Measurements from ENCODE around the gene GNB1.
A peak's percentile ranks its signal among the peaks of the same experiment; 100 is the strongest.

Gene GNB1

DNA sequence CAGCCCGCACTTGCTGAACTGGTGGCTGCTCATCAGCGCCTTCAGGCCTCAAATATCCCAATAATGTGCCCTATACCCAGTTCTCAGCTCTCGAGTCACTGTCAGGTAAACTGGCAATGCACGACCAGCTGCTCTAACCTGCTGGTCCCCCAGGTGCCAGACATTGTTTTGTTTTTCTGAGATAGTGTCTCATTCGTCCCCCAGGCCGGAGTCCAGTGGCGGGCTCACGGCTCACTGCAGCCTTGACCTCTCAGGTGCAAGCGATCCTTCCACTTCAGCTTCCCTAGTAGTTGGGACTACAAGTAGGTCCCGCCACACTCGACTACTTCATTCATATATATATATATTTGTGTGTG is 111.6 kb downstream of the GNB1 start:
- no peak for DNase-seq

DNA sequence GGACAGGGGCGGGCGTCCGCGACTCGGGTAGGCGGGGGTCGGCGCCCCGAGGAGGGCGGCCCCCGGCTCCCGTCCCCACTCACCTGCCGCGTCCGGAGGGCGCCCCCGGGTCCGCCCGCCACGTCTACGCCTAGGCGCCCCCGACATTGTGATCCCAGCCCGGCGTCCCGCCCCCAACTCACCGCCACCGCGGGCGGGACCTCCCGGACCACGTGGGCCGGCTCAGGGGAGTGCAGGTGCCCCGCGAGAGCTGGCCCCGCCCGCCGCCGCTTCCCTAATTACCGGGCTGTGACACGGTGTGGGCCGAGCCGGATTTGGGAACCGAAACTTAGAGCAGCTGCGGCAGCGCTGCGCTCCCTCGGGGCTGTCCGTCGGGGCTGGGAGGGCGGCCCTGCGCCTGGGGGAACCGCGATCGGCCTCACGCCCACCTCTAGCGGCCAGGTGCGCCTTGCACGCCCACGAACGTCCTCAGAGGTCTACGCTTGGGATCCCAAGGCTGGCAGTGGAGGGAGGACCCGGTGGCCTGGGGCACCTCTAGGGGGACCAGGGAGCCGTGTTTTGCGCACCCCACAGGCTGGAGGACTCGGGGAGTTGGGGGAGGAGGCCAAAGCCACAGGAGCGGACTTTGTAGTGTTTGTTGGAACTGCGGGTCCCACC is 112.1 kb downstream of the GNB1 start:
- no peak for DNase-seq

DNA sequence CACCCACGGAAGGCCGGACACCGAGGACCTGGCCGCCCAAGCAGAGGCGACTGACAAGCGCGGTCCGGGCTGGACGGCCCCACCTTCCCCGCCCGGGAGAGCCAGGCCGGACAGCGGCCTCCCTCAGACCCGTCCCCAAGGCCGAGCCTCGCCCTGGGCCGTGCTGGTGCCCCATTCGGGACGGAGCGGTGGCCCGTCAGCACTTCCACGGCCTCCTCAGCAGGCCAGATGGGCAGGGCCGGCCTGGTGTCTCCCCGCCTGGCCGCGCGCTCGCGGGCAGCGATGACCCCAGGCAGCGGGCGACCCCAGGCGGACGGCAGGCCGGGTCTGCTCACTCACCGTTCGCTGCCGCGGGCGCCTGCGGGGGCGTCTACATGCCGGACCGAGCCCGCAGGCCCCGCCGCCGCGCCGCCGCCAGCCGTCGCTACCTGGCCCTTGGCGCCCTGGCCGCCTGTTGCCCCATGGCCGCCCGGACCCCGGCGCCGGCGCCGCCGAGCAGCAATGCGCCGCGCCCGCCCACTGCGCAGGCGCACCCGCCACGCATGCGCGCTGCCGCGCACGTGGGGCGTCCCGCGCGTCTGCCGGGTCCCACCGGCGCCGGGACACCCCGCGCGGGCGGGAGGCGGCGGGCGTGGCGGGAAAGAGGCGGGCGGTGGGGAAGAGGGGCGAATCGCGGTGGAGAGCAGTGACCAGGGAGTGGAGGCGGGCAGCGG is 112.8 kb downstream of the GNB1 start, which contains the start of gene NADK:
Gene NADK, minus strand, starts transcription at position 521 of the 713 bp plus-strand sequence. CDS start 13,064 bp downstream, outside the sequence.
- peak; percentile 46 for DNase-seq

DNA sequence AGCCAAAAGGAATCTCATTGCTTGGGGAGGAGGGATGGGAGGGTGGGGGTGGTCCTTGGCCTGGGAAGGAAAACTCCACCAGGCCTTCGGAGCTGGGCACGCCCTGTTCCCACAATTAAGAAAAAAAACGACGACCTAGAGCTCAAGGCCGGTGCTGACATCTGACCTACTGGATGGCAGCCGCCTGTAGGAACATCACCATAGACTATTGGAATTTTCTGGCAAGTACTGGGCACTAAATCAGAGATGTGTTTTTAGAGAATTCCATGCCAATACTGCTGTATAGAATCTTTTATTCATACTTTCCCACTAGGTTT is 113.3 kb downstream of the GNB1 start:
- DNase-seq, result no peak

DNA sequence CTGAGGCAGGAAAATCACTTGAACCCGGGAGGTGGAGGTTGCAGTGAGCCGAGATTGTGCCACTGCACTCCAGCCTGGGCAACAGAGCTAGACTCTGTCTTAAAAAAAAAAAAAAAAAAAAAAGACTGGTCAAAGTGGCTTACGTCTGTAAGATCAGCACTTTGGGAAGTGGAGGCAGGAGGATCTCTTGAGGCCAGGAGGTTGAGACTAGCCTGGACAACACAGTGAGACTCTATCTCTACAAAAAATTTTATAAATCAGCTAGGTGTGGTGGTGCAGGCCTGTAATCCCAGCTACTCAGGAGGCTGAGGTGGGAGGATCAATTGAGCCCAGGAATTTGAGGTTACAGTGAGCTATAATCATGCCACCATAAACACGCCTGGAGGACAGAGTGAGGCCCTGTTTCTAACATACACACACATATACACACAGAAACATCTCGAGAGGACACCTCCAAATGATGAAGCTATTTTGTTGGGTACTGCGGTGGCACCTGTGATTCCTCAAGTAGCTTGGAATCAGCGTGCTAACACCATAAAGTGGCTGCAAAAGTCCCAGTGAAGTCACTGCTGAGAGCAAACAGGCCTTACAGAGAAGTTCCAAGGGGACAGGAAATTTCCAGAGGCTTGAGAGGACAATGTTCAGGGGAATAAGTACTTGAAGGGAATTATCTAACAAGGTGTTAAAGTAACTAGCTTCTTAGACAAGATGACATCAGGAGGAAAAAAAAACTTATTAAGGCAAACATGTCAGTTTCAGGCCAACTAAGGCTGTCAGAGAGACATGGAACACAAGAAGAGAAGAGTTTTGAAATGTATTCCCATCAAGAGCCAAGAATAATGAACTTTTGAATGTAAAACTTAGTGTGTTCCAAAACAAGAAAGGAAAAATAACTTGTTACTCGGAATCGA is 114.0 kb downstream of the GNB1 start:
- no peak for DNase-seq

DNA sequence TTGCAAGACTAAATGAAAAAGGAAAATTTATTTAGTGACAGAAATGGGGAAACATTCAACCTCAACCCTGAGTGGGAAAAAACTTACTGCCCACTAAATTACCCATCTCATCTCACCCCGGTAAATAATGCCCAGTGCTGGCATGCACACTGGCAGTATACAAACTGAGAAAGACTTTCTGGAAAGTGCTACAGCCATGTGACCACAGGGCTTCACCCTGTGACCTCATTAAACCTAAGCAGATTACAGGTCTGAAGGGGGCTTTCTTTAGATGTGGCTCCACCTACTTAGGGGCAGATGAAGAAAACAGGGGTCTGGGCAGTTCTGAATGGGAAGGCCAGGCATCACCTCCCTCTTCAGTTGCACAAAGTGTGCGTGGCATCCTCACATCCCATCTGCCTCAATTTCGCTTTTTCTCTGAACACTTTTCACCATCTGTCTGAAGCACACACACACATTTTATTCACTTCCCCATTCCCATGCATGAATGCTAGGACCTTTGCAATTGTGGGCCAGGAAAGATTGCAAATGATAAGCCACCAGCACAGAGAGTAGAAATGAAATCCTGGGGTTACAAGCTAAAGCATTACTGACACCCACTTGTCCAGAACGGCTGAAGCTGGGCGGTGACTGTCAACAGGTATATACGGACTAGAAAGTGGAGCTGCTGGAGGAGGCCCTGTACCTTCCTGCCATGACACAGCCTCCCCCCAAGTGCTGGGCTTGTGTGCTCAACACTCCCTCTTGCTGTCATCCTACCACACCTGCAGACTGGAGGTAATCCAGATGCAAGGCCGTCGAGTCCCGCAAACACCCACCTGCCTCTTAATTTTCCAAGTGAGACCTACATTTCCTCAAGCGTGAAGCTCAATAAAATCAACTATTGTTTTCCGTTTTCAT is 115.3 kb downstream of the GNB1 start:
- DNase-seq, result no peak

DNA sequence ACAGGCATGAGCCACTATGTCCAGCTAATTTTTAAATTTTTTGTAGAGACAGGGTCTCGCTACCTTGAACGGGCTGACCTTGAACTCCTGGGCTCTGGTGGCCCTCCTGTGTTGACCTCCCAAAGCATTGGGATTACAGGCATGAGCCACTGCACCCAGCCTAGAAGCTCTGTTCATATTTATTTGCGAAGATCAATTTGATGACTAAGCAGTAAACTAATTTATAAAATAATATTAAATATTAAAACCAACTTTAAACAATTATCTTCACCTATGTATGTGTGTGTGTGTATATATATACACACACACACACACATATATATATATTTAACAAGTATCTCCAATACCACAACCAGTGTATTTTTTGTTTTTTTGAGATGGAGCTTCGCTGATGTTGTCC is 117.0 kb downstream of the GNB1 start:
- no peak for DNase-seq

DNA sequence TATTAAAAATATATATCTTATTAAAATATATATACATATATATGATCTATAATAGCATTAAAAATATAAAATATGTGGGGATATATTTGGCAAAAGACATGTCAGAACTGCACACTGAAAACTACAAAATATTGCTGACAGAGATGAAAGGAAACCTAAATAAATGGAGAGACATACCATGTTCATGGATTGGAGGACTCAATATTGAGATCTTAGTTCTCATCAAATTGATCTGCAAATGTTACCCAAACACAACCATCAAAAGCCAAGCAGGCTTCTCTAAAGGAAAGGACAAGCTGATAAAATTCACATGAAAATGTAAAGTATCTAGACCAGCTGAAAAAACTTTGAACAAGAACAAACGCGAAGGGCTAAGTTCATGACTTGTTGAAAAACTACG is 119.8 kb downstream of the GNB1 start:
- DNase-seq, result no peak

DNA sequence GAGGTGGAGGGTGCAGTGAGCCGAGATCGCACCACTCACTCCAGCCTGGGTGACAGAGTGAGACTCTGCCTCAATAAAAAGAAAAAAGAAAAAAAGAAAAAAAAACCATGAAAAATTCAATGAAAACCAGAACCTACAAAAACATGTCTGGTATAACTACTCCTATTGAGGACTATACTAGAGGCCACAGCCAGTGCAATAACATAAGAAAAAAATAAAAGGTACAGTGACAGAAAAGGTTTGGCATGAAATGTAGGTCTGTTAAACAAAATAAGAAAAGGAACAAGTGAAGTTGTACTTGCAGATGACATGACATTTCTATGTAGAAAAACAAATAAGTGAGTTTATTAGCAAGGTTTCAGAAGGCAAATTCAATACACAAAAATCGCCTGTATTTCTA is 120.8 kb downstream of the GNB1 start:
- no peak for DNase-seq

DNA sequence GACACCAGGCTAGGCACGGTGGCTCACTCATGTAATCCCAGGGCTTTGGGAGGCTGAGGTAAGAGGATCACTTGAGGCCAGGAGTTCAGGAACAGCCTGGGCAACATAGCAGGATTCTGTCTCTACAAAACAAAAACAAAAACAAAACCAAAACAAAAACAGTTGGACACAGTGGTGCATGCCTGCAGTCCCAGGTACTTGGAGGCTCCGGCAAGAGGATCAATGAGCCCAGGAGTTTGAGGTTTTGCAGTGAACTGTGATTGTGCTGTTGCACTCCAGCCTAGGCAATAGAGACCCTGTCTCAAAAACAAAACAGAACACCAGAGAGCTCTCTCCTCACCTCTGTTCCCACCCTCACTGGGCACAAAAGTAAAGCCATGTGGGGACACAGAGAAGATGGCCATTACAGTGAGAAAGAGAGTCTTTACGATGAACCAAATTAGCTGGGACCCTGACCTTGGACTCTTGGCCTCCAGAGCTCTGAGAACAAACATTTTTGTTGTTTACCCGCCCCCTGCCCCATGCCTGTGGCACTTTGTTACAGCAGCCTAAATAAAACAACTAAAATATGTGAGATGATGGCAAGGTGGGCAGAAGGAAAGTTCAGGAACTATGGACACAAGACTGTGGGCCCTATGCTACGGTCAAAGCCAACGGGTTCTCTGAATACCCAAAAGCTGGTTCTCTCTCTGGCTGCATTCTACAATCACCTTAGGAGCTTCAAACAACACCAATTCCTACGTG is 122.5 kb downstream of the GNB1 start:
- no peak for DNase-seq

DNA sequence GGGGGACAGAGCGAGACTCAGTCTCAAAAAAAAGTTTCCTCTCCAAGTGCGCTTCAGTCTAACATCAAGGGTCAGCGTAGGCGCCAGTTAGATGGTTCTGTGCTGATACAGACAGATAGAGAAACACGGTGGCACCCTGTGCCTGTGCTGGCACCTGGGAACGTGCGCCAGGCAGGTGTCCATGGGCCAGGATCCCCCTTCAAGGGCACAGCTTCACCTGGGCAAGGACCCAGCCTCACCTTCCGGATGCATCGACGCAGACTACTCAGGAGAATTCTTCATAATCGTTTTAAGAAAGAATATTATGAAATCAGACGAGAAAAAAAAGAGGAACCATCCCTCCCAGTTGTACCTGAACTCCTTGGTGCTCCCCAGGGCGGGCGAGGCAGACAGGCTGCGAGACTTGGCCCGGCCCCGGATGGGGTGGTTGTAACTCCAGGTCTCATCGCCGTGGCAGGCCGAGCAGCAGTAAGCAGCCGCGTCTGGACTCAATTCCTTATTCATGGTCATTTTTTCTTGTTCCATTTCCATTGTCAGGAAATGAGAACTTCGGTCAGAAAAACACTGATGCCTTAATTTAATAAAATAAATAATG is 125.9 kb downstream of the GNB1 start:
- DNase-seq, result no peak

DNA sequence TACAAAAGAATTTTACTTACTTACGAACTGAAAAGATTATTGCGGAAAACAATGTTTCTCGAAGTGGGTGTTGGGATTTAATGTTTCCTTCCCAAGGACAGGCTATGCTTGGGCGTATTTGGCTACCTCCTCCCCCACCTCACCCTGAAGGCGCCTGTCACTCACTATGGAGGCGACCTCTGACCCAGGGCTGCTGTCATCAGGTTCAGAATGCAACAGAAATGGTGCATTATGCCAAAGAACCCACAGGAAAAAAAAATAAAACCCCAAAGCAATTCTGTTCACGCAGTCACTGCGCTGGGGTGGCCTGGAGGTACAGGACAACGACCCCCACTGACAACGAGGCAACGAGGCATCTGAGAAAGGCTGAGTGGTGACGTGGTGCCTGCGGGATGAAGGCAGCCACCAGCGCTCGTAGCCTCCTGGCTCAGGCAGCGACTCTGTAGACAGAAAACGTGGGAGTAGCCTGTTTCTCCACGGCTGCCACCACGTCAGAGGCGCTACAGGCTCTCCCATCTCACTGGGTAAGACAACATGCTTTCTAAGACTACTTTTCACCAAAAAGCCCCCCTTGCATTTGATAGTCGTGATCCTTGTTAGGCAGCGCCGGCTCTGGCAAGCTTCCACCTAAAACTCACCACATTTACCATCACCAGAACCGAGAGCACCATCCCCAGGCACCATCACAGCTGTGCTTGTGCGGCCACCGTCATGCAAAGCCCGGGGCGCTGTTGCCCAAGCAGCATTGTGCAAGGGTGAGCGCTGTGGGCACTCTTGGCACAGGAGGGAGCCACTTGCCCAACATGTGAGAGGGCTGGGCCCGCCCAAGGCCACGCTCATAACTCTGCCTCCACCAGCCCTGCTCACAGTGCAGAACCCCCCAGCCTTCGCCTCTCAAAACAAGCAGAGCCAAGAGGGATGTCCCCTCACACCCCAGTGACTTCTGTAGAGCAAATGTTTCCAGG is 126.9 kb downstream of the GNB1 start:
- DNase-seq, result no peak

DNA sequence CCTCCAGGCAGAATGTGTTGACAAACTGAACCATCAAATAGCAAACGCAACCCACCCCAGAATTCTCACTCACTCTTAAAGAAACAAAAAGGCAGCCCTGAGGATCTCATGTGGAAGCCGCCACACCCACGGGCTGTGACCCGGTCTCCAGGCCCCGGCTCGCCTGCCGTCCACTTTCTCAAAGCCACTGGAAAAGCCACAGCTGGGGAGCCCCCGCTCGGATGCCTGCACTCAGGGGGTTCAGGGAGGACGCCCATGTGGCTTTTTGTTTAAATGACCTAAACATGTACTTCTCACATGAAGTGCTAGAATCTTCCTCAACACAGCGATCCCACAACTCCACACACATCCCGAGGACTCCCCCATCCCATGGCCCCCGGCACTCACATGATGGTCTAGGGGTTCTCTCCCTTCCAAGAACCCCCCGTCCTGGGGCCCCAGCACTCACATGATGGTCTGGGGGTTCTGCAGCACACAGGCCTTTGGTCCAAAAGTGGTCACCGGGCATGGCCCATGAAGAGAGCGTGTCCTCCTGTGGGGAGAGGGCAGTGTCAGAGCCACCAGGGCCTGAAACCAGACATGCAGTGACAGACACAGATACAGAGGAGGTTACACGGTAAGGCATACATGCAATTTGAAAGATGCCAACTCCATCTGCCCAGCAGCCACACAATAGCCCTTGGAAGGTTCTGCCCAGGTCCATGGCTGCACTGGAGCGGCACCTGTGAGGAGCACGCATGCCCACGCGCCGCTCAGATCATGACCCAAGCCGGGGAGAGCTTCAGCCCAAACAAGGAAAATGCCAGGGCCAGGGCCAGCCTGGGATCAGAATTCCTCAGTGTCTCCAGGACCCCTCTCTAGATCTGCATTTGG is 129.1 kb downstream of the GNB1 start:
- DNase-seq, result no peak

DNA sequence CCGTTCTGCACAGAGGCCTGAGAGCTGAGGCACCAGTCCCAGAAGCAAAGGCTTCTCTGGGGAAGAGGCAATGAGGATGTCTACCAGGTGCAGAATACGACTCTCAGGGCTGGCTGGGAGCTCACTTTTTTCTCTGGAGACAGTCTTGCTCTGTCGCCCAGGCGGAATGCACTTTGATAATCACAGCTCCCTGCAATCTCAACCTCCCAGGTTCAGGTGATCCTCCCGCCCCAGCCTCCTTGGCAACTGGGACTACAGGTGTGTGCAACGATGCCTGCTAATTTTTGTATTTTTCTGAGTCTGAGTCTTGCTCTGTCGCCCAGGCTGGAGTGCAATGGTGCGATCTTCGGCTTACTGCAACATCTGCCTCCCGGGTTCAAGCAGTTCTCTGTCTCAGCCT is 130.2 kb downstream of the GNB1 start:
- no peak for DNase-seq

DNA sequence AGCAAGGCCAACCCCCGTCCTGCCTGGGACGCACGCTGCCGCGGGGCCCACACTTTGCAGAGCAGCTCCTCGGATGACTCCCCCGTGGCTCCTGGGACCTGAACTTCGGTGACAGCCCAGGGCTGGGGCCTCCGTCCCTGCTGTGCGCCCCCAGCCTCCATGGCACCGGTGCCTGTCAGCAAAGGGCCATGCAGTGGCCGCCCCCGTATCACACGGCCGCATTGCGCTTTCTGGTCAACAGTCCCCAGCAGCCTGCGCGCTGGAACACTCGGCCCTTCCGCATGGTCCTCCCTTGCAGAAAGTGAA is 130.6 kb downstream of the GNB1 start:
- DNase-seq, result no peak

DNA sequence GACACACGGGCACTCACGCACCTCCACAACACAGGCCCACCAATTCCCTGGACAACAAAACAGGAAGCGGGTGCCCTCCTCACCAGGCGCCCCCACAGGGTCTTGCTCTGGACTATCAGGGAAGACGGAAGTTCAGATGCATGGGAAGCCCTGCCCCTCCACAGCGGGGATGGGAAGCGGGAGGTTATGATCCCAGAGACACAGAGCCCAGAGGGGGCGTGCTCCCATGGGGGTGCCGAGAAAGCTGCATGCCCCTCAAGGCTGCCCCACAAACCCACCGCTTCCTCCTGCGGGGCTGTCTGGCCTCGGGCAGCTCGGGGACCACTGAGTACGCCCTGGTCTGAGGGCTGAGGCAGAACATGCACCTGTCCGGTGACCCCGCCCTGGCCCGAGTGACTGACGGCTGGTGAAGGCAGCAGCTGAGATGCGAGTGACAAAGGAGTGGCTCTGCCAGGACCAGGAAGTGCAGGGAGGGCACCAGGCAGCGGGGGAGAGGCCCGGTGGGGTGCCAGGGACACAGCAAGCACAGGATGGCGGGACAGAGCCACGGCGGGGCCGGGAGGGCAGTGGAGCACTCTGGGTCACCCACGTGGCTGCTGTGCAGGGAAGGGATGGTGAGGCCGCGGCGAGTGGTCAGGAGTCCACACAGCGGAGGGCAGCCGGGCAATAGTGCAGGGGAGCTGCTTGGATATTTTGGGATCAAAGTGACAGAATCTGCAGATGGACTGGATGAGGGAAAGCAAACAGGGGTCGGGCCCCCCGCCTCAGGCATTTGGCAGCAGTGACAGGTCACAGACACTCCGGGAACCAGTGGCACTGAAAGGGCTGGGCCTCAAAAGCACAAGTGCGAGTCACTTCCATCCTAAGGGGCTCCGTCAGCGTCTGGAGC is 131.2 kb downstream of the GNB1 start:
- DNase-seq, result no peak

DNA sequence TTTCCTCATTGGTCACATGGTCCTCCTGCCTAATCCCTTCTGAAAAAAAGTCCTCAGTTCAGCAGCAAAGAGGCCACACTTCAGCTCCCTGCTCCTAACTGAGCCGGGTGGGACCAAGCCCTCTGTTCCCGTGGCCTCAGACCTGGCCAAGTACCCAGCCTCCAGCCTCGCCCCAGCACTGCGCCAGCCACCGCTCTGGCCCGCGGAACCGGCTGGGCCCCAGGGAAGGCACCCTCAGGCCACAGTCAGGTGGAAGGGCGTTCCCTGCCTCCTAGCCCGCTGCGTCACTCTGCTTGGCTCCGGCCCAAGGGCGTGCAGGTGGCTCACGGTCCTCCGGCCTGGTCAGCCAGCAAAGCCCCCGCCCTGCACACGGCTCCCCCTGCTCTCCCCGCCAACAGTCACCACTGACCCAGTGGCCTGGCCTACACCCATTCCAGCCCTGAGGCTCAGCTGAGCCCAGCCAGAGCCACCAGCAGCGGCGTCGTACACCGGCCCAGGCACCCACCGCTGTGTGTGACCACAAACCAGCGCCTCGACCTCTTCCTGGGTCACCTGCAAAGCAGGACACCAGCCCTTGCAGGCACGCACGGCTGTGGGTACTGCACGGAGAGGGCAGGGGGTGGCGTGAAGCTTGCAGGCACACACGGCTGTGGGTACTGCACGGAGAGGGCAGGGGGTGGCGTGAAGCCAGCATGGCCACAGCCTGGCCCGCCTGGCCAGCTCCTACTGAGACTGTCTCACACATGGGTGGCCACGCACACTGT is 132.0 kb downstream of the GNB1 start:
- DNase-seq, result peak; percentile 50
